SK-N-DZ (cell line): ENCODE data around the gene UTY. TPM values are rescaled to one million over a fixed set of nuclear protein-coding genes. Genes with fewer than 3 reads are reported as not detected.

Experiments used
- DNase-seq: peaks from one replicate; pipeline ENCODE4 v3.0.0-alpha.2; 2015; ENCODE audit warnings: low spot score
- polyA plus RNA-seq, 2 experiments: library from polyadenylated mRNA; depleted of rRNA; stranded (reverse); fragments of >200 nt; gene quantifications; 2 replicates each; pipeline ENCODE4 v1.2.3, GENCODE V29; 2014

UTY gene
- not detected in 2 replicates for polyA plus RNA-seq (2014; cell fraction: cytosol; rRNA removed)
- polyA plus RNA-seq (2014; cell fraction: nucleus; rRNA removed) = not detected in 2 replicates

- DNase-seq = no peak
These were observed at the start of gene UTY for GRCh38 chrY:13479828-13480227. TSS of gene UTY (minus strand) at chrY:13480033. CDS start at chrY:13479665, 368 bp downstream.

- no peak for DNase-seq
These were observed 40.6 kb upstream of the UTY start for GRCh38 chrY:13520474-13520873.

GRCh38 chrY:13501215-13501614 is 21.4 kb upstream of the UTY start:
- DNase-seq = no peak

GRCh38 chrY:13493737-13494136 is 13.9 kb upstream of the UTY start:
- no peak for DNase-seq

- no peak for DNase-seq
These were observed 12.6 kb upstream of the UTY start for GRCh38 chrY:13492408-13492807.

- DNase-seq = no peak
These were observed 8.9 kb upstream of the UTY start for GRCh38 chrY:13488738-13489137.

- DNase-seq = no peak
These were observed 617 bp downstream of the UTY start for GRCh38 chrY:13479121-13479711.

GRCh38 chrY:13478126-13478785 is 1.6 kb downstream of the UTY start:
- no peak for DNase-seq

GRCh38 chrY:13474997-13475396 is 4.8 kb downstream of the UTY start:
- no peak for DNase-seq

GRCh38 chrY:13451572-13451971 is 28.3 kb downstream of the UTY start:
- no peak for DNase-seq

- DNase-seq = no peak
These were observed 29.2 kb downstream of the UTY start for GRCh38 chrY:13450596-13451130.

- no peak for DNase-seq
These were observed 34.3 kb downstream of the UTY start for GRCh38 chrY:13445566-13445965.

- DNase-seq = no peak
These were observed 36.7 kb downstream of the UTY start for GRCh38 chrY:13443146-13443545.

- DNase-seq = no peak
These were observed 39.0 kb downstream of the UTY start for GRCh38 chrY:13440811-13441210.

GRCh38 chrY:13435968-13436937 is 43.6 kb downstream of the UTY start:
- DNase-seq = no peak

GRCh38 chrY:13435206-13435967 is 44.4 kb downstream of the UTY start:
- DNase-seq = no peak

GRCh38 chrY:13432293-13433025 is 47.4 kb downstream of the UTY start:
- no peak for DNase-seq

GRCh38 chrY:13429551-13429950 is 50.3 kb downstream of the UTY start:
- no peak for DNase-seq

GRCh38 chrY:13423281-13423732 is 56.5 kb downstream of the UTY start:
- DNase-seq = no peak
